ES-I3 (cell line): ENCODE results near the gene MSANTD3.
"Not testable (repeated sequence)": the region's sequence is repeated elsewhere in the genome, so short reads cannot be mapped to it uniquely, and the experiment has no call there.

Source experiments
- H3K36me3 ChIP-seq: 2 replicates; pipeline ENCODE4 v1.6.1; 2013; ENCODE audit warnings: mild to moderate bottlenecking, low read length, control low read depth, moderate library complexity; ENCODE audit not compliant: insufficient read depth
- H3K4me1 ChIP-seq: 2 replicates; pipeline ENCODE4 v1.6.1; 2013; ENCODE audit warnings: mild to moderate bottlenecking, control low read depth, low read length; ENCODE audit not compliant: insufficient read depth
- H3K9ac ChIP-seq: 2 replicates; pipeline ENCODE4 v1.6.1; 2013; ENCODE audit warnings: low read depth, mild to moderate bottlenecking, low read length, moderate library complexity
- H3K9me3 ChIP-seq: 2 replicates; pipeline ENCODE4 v1.6.1; 2013; ENCODE audit warnings: mild to moderate bottlenecking, low read length, moderate library complexity; ENCODE audit not compliant: control insufficient read depth, insufficient read depth

Gene MSANTD3, protein sequence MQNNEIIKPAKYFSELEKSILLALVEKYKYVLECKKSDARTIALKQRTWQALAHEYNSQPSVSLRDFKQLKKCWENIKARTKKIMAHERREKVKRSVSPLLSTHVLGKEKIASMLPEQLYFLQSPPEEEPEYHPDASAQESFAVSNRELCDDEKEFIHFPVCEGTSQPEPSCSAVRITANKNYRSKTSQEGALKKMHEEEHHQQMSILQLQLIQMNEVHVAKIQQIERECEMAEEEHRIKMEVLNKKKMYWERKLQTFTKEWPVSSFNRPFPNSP

GRCh38 chr9:100426530-100427365, at the start of gene MSANTD3:
Gene MSANTD3, plus strand, starts transcription at chr9:100427143. Its CDS starts 14,796 bp downstream, at chr9:100441939.
- Histone ChIP-seq H3K9ac (peak within 1 kb of the TSS; percentile 99), H3K9me3 (no peaks in the 10 kb centered on the region), H3K4me1 (peaks cover 17% of the 10 kb centered on the region), H3K36me3 (no peaks in the 10 kb centered on the region)

DNA sequence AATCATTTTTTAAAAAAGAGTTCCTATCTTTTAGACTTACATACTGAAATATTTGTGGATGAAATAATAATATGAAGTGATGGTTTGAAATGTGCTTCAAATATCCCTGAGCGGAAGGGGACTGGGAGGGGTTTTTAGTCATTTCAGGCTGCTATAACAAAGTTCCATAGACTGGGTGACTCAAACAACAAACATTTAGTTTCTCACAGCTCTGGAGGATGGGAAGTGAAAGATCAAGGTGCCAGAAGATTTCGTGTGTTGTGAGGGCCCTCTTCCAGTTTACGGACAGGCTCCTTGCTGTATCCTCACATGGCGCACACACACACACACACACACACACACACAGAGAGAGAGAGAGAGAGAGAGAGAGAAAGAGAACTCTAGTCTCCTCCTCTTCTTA, 47.1 kb upstream of the MSANTD3 start:
- Histone ChIP-seq H3K9ac (no peak overlapping the region), H3K9me3 (peaks cover 9% of the 10 kb centered on the region), H3K36me3 (no peaks in the 10 kb centered on the region), H3K4me1 (peaks cover 5% of the 10 kb centered on the region)

GRCh38 chr9:100392989-100393388, 34.0 kb upstream of the MSANTD3 start:
- not testable (repeated sequence) for H3K36me3 ChIP-seq, H3K4me1 ChIP-seq, H3K9ac ChIP-seq

GRCh38 chr9:100394032-100394695, 32.8 kb upstream of the MSANTD3 start:
- no peak overlapping the region for H3K9ac ChIP-seq
- H3K9me3 ChIP-seq = peaks cover 3% of the 10 kb centered on the region; the same call in 1 of the 2 replicates
- H3K36me3 ChIP-seq = peaks cover 3% of the 10 kb centered on the region
- H3K4me1 ChIP-seq = no peaks in the 10 kb centered on the region

More at GRCh38 chr9:100392989-100393388, 34.0 kb upstream of the MSANTD3 start:
- H3K9me3 ChIP-seq = not testable (repeated sequence)

- H3K9ac ChIP-seq = no peak overlapping the region
- H3K4me1 ChIP-seq = no peaks in the 10 kb centered on the region
- peaks cover 3% of the 10 kb centered on the region; the same call in 1 of the 2 replicates for H3K9me3 ChIP-seq
- H3K36me3 ChIP-seq = peaks cover 3% of the 10 kb centered on the region
Observed at GRCh38 chr9:100394816-100395215, 32.1 kb upstream of the MSANTD3 start.

DNA sequence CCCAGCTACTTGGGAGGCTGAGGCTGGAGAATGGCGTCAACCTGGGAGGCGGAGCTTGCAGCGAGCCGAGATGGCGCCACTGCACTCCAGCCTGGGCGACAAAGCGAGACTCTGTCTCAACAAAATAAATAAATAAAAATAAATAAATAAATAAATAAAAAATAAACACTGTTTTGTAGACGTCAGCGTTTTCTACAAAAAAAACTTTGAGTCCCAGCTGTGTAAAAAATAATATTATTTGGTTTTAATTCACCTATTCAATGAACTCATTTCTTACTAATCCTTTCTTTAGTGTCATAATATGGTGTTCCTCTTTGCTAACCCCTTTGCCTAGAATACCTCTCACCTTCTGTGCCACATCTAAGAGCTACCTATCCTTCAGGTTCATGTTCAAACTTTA, 30.2 kb upstream of the MSANTD3 start:
- peaks cover under 1% of the 10 kb centered on the region; the same call in 1 of the 2 replicates for H3K36me3 ChIP-seq
- no peak overlapping the region for H3K9ac ChIP-seq

GRCh38 chr9:100397529-100398266, 29.2 kb upstream of the MSANTD3 start:
- H3K36me3 ChIP-seq = no peaks in the 10 kb centered on the region
- H3K9me3 ChIP-seq = no peaks in the 10 kb centered on the region; the same call in 1 of the 2 replicates
- no peak overlapping the region for H3K9ac ChIP-seq
- H3K4me1 ChIP-seq = no peaks in the 10 kb centered on the region

More for the DNA sequence above, 30.2 kb upstream of the MSANTD3 start:
- Histone ChIP-seq H3K9me3 (peaks cover 1% of the 10 kb centered on the region; the same call in 1 of the 2 replicates), H3K4me1 (no peaks in the 10 kb centered on the region)

GRCh38 chr9:100401042-100401441, 25.9 kb upstream of the MSANTD3 start:
- Histone ChIP-seq H3K36me3 (no peaks in the 10 kb centered on the region), H3K9me3 (no peaks in the 10 kb centered on the region; the same call in 1 of the 2 replicates), H3K4me1 (no peaks in the 10 kb centered on the region), H3K9ac (no peak overlapping the region)

- Histone ChIP-seq H3K4me1 (no peaks in the 10 kb centered on the region), H3K9ac (no peak overlapping the region), H3K9me3 (0 out of 2 replicates have a peak, but pooled peaks cover 3% of the 10 kb centered on the region), H3K36me3 (no peaks in the 10 kb centered on the region)
Observed at GRCh38 chr9:100406962-100407361, 20.0 kb upstream of the MSANTD3 start.

DNA sequence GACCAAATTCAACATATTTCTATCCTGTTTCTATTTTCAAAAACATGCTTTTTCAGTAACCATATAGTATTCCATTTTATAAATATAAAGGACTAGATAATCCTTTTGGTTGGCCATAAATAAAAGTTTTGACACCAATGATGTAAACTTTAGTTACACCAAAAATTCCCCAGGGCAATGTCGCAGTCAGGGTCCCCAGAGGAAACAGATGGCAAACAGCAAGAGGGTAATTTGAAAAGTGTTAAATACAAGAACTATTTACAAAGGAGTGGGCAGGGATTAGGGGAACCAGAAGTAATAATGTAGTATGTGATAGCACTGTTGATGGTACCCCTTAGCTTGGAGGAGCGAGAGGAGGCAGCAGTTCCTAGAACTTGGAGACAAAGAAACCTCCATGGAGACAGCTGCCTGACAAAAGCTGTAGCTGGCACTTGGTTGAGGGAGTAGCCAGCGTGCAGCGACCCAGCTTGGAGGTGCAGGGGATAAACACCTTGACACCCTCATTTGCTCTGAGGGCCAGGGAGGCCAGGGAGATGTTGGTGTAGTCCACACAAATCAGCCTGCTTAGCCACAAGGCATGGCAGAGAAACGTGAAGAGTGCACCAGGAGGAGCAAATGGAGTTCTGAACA, 18.3 kb upstream of the MSANTD3 start:
- Histone ChIP-seq H3K4me1 (no peaks in the 10 kb centered on the region), H3K36me3 (no peaks in the 10 kb centered on the region), H3K9me3 (0 out of 2 replicates have a peak, but pooled peaks cover 3% of the 10 kb centered on the region), H3K9ac (no peak overlapping the region)

- Histone ChIP-seq H3K9ac (no peak overlapping the region), H3K9me3 (0 out of 2 replicates have a peak, but pooled peaks cover 3% of the 10 kb centered on the region), H3K36me3 (no peaks in the 10 kb centered on the region), H3K4me1 (no peaks in the 10 kb centered on the region)
Observed at GRCh38 chr9:100409176-100409556, 17.8 kb upstream of the MSANTD3 start.

GRCh38 chr9:100411472-100412283, 15.3 kb upstream of the MSANTD3 start:
- Histone ChIP-seq H3K36me3 (no peaks in the 10 kb centered on the region), H3K9me3 (no peaks in the 10 kb centered on the region), H3K4me1 (no peaks in the 10 kb centered on the region), H3K9ac (peak overlapping the region; percentile 50; the same call in 1 of the 2 replicates)
